HUES64 (cell line): ENCODE results near the gene TGM2.

Experiments
- H3K27ac ChIP-seq: 2 replicates; pipeline ENCODE4 v1.7.0; 2013; ENCODE audit warnings: low read depth, low read length, inconsistent platforms
- H3K27me3 ChIP-seq: 2 replicates; pipeline ENCODE4 v1.6.1; 2013; ENCODE audit warnings: mild to moderate bottlenecking, low read length; ENCODE audit not compliant: insufficient read depth
- H3K36me3 ChIP-seq: 2 replicates; pipeline ENCODE4 v1.6.1; 2013; ENCODE audit warnings: mild to moderate bottlenecking, low read length; ENCODE audit not compliant: insufficient read depth
- H3K4me1 ChIP-seq: 2 replicates; pipeline ENCODE4 v1.6.1; 2013; ENCODE audit warnings: mild to moderate bottlenecking, low read length, moderate library complexity; ENCODE audit not compliant: insufficient read depth
- H3K4me3 ChIP-seq: 2 replicates; pipeline ENCODE4 v1.5.1; 2013; ENCODE audit warnings: mild to moderate bottlenecking, low read length, moderate library complexity
- H3K9ac ChIP-seq: 2 replicates; pipeline ENCODE4 v1.6.1; 2013; ENCODE audit warnings: mild to moderate bottlenecking, low read depth, low read length
- H3K9me3 ChIP-seq: 2 replicates; pipeline ENCODE4 v1.6.1; 2013; ENCODE audit warnings: low read depth, low read length; ENCODE audit not compliant: insufficient read depth
- WGBS: fragments of 150-250, 120-280 bp; methylation state at CpG from one replicate; pipeline ENCODE4 v1.1.7; 2013; ENCODE audit warnings: missing lambda C conversion rate; 5-methylcytosine and 5-hydroxymethylcytosine counted together

Gene TGM2

GRCh38 chr20:38141889-38142494 lies 23.1 kb downstream of the TGM2 start:
- Histone ChIP-seq H3K9me3 (no peaks in the 10 kb centered on the region), H3K9ac (no peak overlapping the region), H3K4me3 (no peak overlapping the region), H3K27ac (no peak overlapping the region), H3K36me3 (no peaks in the 10 kb centered on the region), H3K4me1 (peaks cover 15% of the 10 kb centered on the region; the same call in 1 of the 2 replicates), H3K27me3 (no peaks in the 10 kb centered on the region)
- WGBS, result 95% methylated on average over 16 of the region's 16 CpGs

GRCh38 chr20:38141204-38141888 lies 23.7 kb downstream of the TGM2 start:
- no peak overlapping the region for H3K27ac ChIP-seq
- no peaks in the 10 kb centered on the region for H3K27me3 ChIP-seq
- no peaks in the 10 kb centered on the region for H3K9me3 ChIP-seq
- no peak overlapping the region for H3K9ac ChIP-seq
- H3K4me3 ChIP-seq, result no peak overlapping the region
- WGBS, result 76% methylated on average over 23 of the region's 23 CpGs
- H3K36me3 ChIP-seq, result no peaks in the 10 kb centered on the region
- H3K4me1 ChIP-seq, result peaks cover 15% of the 10 kb centered on the region; the same call in 1 of the 2 replicates

GRCh38 chr20:38139977-38140753 lies 24.9 kb downstream of the TGM2 start:
- Histone ChIP-seq H3K9me3 (no peaks in the 10 kb centered on the region), H3K4me3 (no peak overlapping the region), H3K27me3 (no peaks in the 10 kb centered on the region), H3K9ac (no peak overlapping the region), H3K4me1 (peaks cover 15% of the 10 kb centered on the region; the same call in 1 of the 2 replicates), H3K27ac (no peak overlapping the region), H3K36me3 (no peaks in the 10 kb centered on the region)
- WGBS, result 77% methylated on average over 11 of the region's 12 CpGs

- no peak overlapping the region for H3K9ac ChIP-seq
Measured at GRCh38 chr20:38139156-38139912, 25.7 kb downstream of the TGM2 start.

DNA sequence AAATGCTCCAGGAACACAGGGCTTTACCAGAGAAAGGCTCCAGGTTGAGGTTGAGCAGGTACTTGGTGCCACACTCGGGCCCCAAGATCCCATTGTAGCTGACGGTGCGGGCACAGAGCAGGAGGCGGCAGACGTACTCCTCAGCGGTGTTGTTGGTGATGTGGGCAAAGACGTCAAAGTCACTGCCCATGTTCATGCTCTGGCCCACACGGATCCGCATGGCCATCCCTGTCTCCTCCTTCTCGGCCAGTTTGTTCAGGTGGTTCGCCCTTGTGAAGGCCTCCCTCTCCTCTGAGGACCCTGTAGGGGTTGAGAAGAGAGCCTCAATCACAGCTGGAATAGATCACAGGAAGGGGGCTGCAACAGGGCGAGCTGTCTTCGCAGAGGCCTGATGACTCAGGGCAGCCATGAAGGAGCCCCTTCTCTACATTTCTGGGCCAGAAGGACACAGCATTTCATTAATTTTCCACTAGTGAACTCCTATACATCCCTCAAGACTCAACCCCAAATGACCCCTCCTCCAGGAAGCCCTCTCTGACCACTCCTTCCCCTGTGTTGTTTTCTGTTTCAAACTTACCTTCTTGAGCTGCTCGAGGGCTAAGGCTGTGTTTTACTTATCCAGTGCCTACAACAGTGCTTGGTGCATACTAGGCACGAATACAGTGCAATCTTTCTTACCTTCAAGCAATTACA lies 26.8 kb downstream of the TGM2 start:
- H3K9ac ChIP-seq, result no peak overlapping the region
- H3K9me3 ChIP-seq, result no peaks in the 10 kb centered on the region
- H3K4me3 ChIP-seq, result no peak overlapping the region
- no peaks in the 10 kb centered on the region for H3K36me3 ChIP-seq
- H3K27me3 ChIP-seq, result no peaks in the 10 kb centered on the region
- H3K27ac ChIP-seq, result no peak overlapping the region
- 92% methylated on average over 15 of the region's 15 CpGs for WGBS
- H3K4me1 ChIP-seq, result peaks cover 7% of the 10 kb centered on the region; the same call in 1 of the 2 replicates

More at GRCh38 chr20:38139156-38139912, 25.7 kb downstream of the TGM2 start:
- Histone ChIP-seq H3K4me3 (no peak overlapping the region), H3K4me1 (peaks cover 15% of the 10 kb centered on the region; the same call in 1 of the 2 replicates), H3K27ac (no peak overlapping the region), H3K36me3 (no peaks in the 10 kb centered on the region), H3K27me3 (no peaks in the 10 kb centered on the region), H3K9me3 (no peaks in the 10 kb centered on the region)
- WGBS, result 94% methylated on average over 25 of the region's 25 CpGs

- H3K4me1 ChIP-seq, result peaks cover 6% of the 10 kb centered on the region; the same call in 1 of the 2 replicates
- H3K27me3 ChIP-seq, result no peaks in the 10 kb centered on the region
- no peaks in the 10 kb centered on the region for H3K9me3 ChIP-seq
- WGBS, result 92% methylated on average over 10 of the region's 11 CpGs
- H3K27ac ChIP-seq, result no peak overlapping the region
- no peaks in the 10 kb centered on the region for H3K36me3 ChIP-seq
- H3K4me3 ChIP-seq, result no peak overlapping the region
- H3K9ac ChIP-seq, result no peak overlapping the region
Measured at GRCh38 chr20:38137441-38138037, 27.5 kb downstream of the TGM2 start.

- Histone ChIP-seq H3K4me1 (peaks cover 6% of the 10 kb centered on the region; the same call in 1 of the 2 replicates), H3K9me3 (no peaks in the 10 kb centered on the region), H3K4me3 (no peak overlapping the region), H3K27ac (no peak overlapping the region), H3K36me3 (no peaks in the 10 kb centered on the region), H3K9ac (no peak overlapping the region), H3K27me3 (no peaks in the 10 kb centered on the region)
- 94% methylated on average over 14 of the region's 14 CpGs for WGBS
Measured at GRCh38 chr20:38136421-38137245, 28.4 kb downstream of the TGM2 start.

DNA sequence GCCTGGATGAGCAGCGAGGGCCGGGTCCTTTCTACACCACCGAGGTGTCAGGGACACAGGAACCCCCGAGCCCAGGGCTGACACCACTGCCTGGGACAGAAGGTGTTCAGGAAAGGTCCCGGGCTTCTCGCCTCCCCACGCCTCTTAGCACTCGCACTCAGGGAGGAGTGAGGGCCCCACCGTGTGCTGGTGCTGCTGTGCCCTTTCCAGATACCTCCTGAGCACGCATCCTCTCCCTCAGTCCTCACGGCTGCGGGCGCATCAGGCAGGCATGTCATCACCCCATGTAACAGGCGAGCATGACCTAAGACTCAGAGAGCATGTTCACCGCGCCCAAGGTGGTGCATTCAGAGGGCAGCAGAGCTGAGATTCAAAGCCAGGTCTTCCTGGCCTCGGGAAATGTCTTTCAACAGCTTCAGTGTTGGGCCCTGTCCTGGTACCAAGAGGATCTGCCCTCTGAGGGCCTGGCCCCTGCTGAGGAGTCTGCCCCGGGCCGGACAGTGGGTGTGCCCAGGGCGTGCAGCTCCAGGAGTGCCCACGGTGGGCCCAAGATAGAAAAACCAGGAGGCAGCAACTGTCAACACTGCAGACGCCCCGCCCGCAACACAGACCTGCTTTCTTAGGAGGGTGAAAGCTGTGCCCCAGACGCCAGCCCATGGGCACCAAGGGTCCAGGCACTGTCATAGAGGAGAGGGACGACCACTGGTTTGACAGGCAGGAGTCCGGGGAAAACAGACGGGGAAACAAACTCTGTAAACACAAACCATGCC lies 29.2 kb downstream of the TGM2 start:
- H3K9me3 ChIP-seq, result no peaks in the 10 kb centered on the region
- no peaks in the 10 kb centered on the region for H3K27me3 ChIP-seq
- no peaks in the 10 kb centered on the region for H3K36me3 ChIP-seq
- H3K27ac ChIP-seq, result no peak overlapping the region
- H3K9ac ChIP-seq, result no peak overlapping the region
- peaks cover 6% of the 10 kb centered on the region; the same call in 1 of the 2 replicates for H3K4me1 ChIP-seq
- 94% methylated on average over 28 of the region's 28 CpGs for WGBS
- H3K4me3 ChIP-seq, result no peak overlapping the region

DNA sequence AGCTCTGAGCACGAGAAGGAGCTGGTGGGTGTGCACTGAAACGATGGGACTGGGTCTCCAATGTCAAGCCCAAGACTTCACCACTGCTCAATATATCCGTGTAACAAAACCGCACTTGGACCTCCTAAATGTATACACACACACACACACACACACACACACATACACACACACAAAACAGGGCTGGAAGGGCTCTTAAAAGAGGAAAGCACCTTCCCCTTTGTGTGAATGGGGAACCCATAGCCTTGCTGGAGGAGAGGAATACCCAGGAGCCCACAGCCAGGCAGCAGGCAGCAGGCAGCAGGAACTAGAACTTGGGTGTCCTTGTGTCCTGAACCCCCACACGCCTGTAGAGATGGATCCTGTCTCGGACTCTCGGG lies 29.8 kb downstream of the TGM2 start:
- H3K27me3 ChIP-seq, result no peaks in the 10 kb centered on the region
- H3K27ac ChIP-seq, result no peak overlapping the region
- no peak overlapping the region for H3K4me3 ChIP-seq
- 92% methylated on average over 7 of the region's 7 CpGs for WGBS
- H3K4me1 ChIP-seq, result peaks cover 5% of the 10 kb centered on the region; the same call in 1 of the 2 replicates
- H3K36me3 ChIP-seq, result no peaks in the 10 kb centered on the region
- no peak overlapping the region for H3K9ac ChIP-seq
- H3K9me3 ChIP-seq, result no peaks in the 10 kb centered on the region
